ENCODE data around the gene SRRM1. TPM values are rescaled to one million over a fixed set of nuclear protein-coding genes. Genes with fewer than 3 reads are reported as not detected.
A peak's percentile ranks its signal among the peaks of the same experiment; 100 is the strongest.
"Not testable (repeated sequence)": the region's sequence is repeated elsewhere in the genome, so short reads cannot be mapped to it uniquely, and the experiment has no call there.

The SRRM1 gene
- total RNA-seq, 1 donor from 2014 or later, result 39.1 TPM

- no peak for DNase-seq
Observed at GRCh38 chr1:24696041-24696755, 53.1 kb downstream of the SRRM1 start.

GRCh38 chr1:24696756-24697330 lies 53.7 kb downstream of the SRRM1 start:
- DNase-seq, result no peak

GRCh38 chr1:24697453-24698001 lies 54.4 kb downstream of the SRRM1 start:
- not testable (repeated sequence) for DNase-seq

- DNase-seq, result not testable (repeated sequence)
Observed at GRCh38 chr1:24698326-24698725, 55.2 kb downstream of the SRRM1 start.

- no peak for DNase-seq
Observed at GRCh38 chr1:24699628-24700027, 56.5 kb downstream of the SRRM1 start.

- no peak for DNase-seq
Observed at GRCh38 chr1:24702511-24703293, 59.6 kb downstream of the SRRM1 start.

GRCh38 chr1:24704411-24705259 lies 61.5 kb downstream of the SRRM1 start:
- peak; percentile 29 for DNase-seq

- peak; percentile 70 for DNase-seq
Observed at GRCh38 chr1:24705260-24706073, 62.4 kb downstream of the SRRM1 start.

- not testable (repeated sequence) for DNase-seq
Observed at GRCh38 chr1:24706074-24706389, 62.9 kb downstream of the SRRM1 start.

- no peak for DNase-seq
Observed at GRCh38 chr1:24707687-24708086, 64.6 kb downstream of the SRRM1 start.

GRCh38 chr1:24708938-24709337 lies 65.8 kb downstream of the SRRM1 start:
- no peak for DNase-seq

- no peak for DNase-seq
Observed at GRCh38 chr1:24709791-24710441, 66.8 kb downstream of the SRRM1 start.

- DNase-seq, result no peak
Observed at GRCh38 chr1:24711329-24711728, 68.2 kb downstream of the SRRM1 start.

- DNase-seq, result no peak
Observed at GRCh38 chr1:24713176-24713575, 70.1 kb downstream of the SRRM1 start.

GRCh38 chr1:24713736-24714135 lies 70.6 kb downstream of the SRRM1 start:
- DNase-seq, result no peak

GRCh38 chr1:24714859-24715520 lies 71.9 kb downstream of the SRRM1 start:
- DNase-seq, result peak; percentile 80

GRCh38 chr1:24715658-24716057 lies 72.6 kb downstream of the SRRM1 start:
- DNase-seq, result no peak

GRCh38 chr1:24717887-24718650 lies 75.0 kb downstream of the SRRM1 start:
- DNase-seq, result peak; percentile 77

GRCh38 chr1:24720152-24720551 lies 77.0 kb downstream of the SRRM1 start:
- DNase-seq, result no peak

Data from occipital lobe (tissue), 2 donors.